Trophoblast cell (in vitro differentiated cells and primary cell): Measurements from ENCODE around the gene ALKBH4.
A peak's percentile ranks its signal among the peaks of the same experiment; 100 is the strongest.
"Not testable (repeated sequence)": the region's sequence is repeated elsewhere in the genome, so short reads cannot be mapped to it uniquely, and the experiment has no call there.

Source experiments
- DNase-seq, 2 donors: peaks; one replicate each; pipeline ENCODE4 v3.0.0-alpha.2; 2016
- H2AFZ ChIP-seq: 2 replicates; pipeline ENCODE4 v1.6.1; 2013; ENCODE audit warnings: low read length, moderate library complexity, mild to moderate bottlenecking; ENCODE audit not compliant: insufficient read depth, poor library complexity
- H2AK5ac ChIP-seq: 2 replicates; pipeline ENCODE4 v1.6.1; 2013; ENCODE audit warnings: mild to moderate bottlenecking, low read length
- H2BK120ac ChIP-seq: 2 replicates; pipeline ENCODE4 v1.6.1; 2013; ENCODE audit warnings: low read length, mild to moderate bottlenecking, moderate library complexity; ENCODE audit not compliant: insufficient read depth, poor library complexity
- H2BK12ac ChIP-seq: 2 replicates; pipeline ENCODE4 v1.6.1; 2013; ENCODE audit warnings: mild to moderate bottlenecking, low read length, moderate library complexity
- H2BK5ac ChIP-seq: 2 replicates; pipeline ENCODE4 v1.6.1; 2013; ENCODE audit warnings: low read length, low read depth, moderate library complexity, mild to moderate bottlenecking; ENCODE audit not compliant: poor library complexity
- H3K14ac ChIP-seq: 2 replicates; pipeline ENCODE4 v1.6.1; 2013; ENCODE audit warnings: mild to moderate bottlenecking, low read length
- H3K18ac ChIP-seq: 2 replicates; pipeline ENCODE4 v1.6.1; 2013; ENCODE audit warnings: mild to moderate bottlenecking, low read length
- H3K23ac ChIP-seq: 2 replicates; pipeline ENCODE4 v1.6.1; 2013; ENCODE audit warnings: low read length
- H3K27ac ChIP-seq: 2 replicates; pipeline ENCODE4 v1.5.1; 2013; ENCODE audit warnings: low read depth, mild to moderate bottlenecking, inconsistent platforms, low read length, moderate library complexity
- H3K27me3 ChIP-seq: 2 replicates; pipeline ENCODE4 v1.6.1; 2013; ENCODE audit warnings: inconsistent platforms, mild to moderate bottlenecking, low read length, moderate library complexity; ENCODE audit not compliant: insufficient read depth
- H3K36me3 ChIP-seq, 2 experiments: 1 replicate in 1 of 2; 2 replicates in 1 of 2; pipeline ENCODE4 v1.6.1; 2013; ENCODE audit warnings: low read length in 2 of 2, mild to moderate bottlenecking in 2 of 2, moderate library complexity in 1 of 2; ENCODE audit not compliant: insufficient read depth in 2 of 2, control insufficient read depth in 1 of 2
- H3K4ac ChIP-seq: 2 replicates; pipeline ENCODE4 v1.6.1; 2013; ENCODE audit warnings: low read depth, mild to moderate bottlenecking, low read length, moderate library complexity
- H3K4me1 ChIP-seq, 2 experiments: 1 replicate in 1 of 2; 2 replicates in 1 of 2; pipeline ENCODE4 v1.6.1; 2013; ENCODE audit warnings: low read length in 2 of 2, mild to moderate bottlenecking in 2 of 2, moderate library complexity in 1 of 2; ENCODE audit not compliant: insufficient read depth in 2 of 2, control insufficient read depth in 1 of 2
- H3K4me2 ChIP-seq: 2 replicates; pipeline ENCODE4 v1.6.1; 2013; ENCODE audit warnings: inconsistent platforms, mild to moderate bottlenecking, low read length, moderate library complexity
- H3K4me3 ChIP-seq: 2 replicates; pipeline ENCODE4 v1.5.1; 2013; ENCODE audit warnings: mild to moderate bottlenecking, low read depth, low read length, inconsistent platforms
- H3K79me1 ChIP-seq: one replicate; pipeline ENCODE4 v1.6.1; 2013; ENCODE audit warnings: low read length
- H3K79me2 ChIP-seq: 2 replicates; pipeline ENCODE4 v1.6.1; 2013; ENCODE audit warnings: low read length, mild to moderate bottlenecking; ENCODE audit not compliant: control insufficient read depth, insufficient read depth, poor library complexity
- H3K9ac ChIP-seq: 2 replicates; pipeline ENCODE4 v1.6.1; 2013; ENCODE audit warnings: mild to moderate bottlenecking, low read length
- H3K9me3 ChIP-seq: 2 replicates; pipeline ENCODE4 v1.6.1; 2013; ENCODE audit warnings: low read depth, mild to moderate bottlenecking, control low read depth, inconsistent platforms, low read length; ENCODE audit not compliant: insufficient read depth
- H4K12ac ChIP-seq: 2 replicates; pipeline ENCODE4 v1.6.1; 2013; ENCODE audit warnings: low read depth, mild to moderate bottlenecking, low read length, moderate library complexity
- H4K8ac ChIP-seq: 2 replicates; pipeline ENCODE4 v1.6.1; 2013; ENCODE audit warnings: low read depth, mild to moderate bottlenecking, low read length, moderate library complexity
- H4K91ac ChIP-seq: one replicate; pipeline ENCODE4 v1.6.1; 2013; ENCODE audit warnings: low read depth, mild to moderate bottlenecking, low read length, moderate library complexity
- WGBS: extraction: QIAGEN DNeasy Blood & Tissue Kit; methylation state at CpG from one replicate; pipeline ENCODE4 v1.1.7; 2013; ENCODE audit warnings: missing lambda C conversion rate; ENCODE audit not compliant: insufficient read length, insufficient coverage; ENCODE audit errors: extremely low coverage; 5-methylcytosine and 5-hydroxymethylcytosine counted together

Gene ALKBH4

GRCh38 chr7:102479982-102480637 lies 15.4 kb upstream of the ALKBH4 start:
- not testable (repeated sequence) for H3K14ac ChIP-seq
- WGBS, result no CpG with 5 or more reads among the region's 11 CpGs

DNA sequence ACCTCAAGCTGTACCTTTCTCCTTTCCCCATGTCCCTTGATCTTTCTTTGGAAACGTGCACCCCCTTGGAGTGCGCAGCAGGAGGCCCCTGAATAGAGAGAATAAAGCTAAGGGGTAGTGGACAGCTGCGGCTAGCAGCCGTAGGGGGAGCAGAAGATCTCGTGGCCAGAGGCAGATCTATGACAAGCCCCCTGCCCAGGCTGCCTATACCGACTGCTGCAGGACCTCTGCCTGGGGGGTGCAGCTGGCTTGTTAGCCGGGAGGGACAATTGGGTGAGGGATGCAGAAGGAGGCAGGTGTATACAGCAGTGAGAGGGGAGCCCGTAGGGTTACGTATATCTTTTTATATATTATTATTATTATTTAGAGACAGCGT lies 14.5 kb upstream of the ALKBH4 start:
- DNase-seq, H3K18ac ChIP-seq: not testable (repeated sequence)

More at GRCh38 chr7:102479982-102480637, 15.4 kb upstream of the ALKBH4 start:
- H3K4me1 ChIP-seq, H3K79me2 ChIP-seq, H3K18ac ChIP-seq, H4K8ac ChIP-seq, H2BK5ac ChIP-seq, H3K4me3 ChIP-seq, H3K9me3 ChIP-seq, H3K36me3 ChIP-seq, H2AFZ ChIP-seq, H3K79me1 ChIP-seq, H3K9ac ChIP-seq, H2BK120ac ChIP-seq, H3K4ac ChIP-seq, H4K12ac ChIP-seq, H2AK5ac ChIP-seq, H4K91ac ChIP-seq, H3K27ac ChIP-seq, H3K23ac ChIP-seq, H3K27me3 ChIP-seq, H2BK12ac ChIP-seq, H3K4me2 ChIP-seq: not testable (repeated sequence)
- DNase-seq, result peak in 1 of 2 donors; percentile 17

DNA sequence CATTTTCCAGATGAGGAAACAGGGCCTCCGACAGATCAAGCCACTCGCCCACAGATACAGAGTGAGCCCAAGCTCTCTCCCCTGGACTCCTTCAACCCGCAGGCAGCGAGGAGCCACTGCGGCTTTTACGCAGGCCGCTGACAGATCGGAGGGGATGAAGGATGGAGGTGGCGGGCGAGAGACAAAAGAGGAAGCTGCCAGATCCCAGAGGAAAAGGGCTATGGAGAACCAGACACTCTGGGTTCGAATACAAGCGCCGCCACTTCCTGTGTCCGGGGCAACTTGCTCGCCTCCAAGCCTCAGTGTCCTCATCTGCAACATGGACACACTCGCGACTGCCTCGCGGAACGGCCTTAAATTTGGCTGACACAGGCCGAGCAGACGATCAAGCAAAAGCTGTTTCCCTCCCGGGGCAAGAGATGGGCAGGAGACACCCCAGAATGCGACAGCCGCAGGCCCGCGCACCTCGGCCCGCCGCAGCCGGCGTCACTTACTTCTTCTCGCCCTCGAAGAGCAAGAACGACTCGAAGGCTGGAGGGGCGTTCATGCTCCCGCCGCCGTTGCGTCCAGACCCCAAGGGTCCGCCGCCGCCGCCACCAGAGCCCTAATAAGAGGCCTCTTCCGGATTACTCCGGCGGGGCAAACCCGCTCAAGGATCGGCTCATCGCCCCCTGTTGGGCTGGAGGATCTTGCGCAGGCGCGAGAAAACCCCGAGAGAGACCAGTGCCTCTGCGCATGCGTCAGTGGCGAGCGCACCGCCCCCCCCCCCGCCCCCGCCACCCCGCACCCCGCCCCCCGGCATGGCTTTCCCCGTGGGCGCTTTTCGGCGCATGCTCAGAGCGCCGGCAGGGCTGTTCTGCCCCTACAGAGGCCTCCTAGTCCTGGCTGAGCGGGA lies 13.9 kb upstream of the ALKBH4 start, which contains the start of gene POLR2J:
TSS of gene POLR2J (minus strand) at position 609 of the 895 bp plus-strand sequence. CDS start at position 547, 62 bp downstream.
- H3K4me3 ChIP-seq, result peak within 1 kb of the TSS; percentile 67
- H3K27me3 ChIP-seq, H3K4me2 ChIP-seq, H4K12ac ChIP-seq, H3K4me1 ChIP-seq, H3K9ac ChIP-seq, H3K36me3 ChIP-seq, H3K14ac ChIP-seq, H3K4ac ChIP-seq, H2BK12ac ChIP-seq, H3K9me3 ChIP-seq, H4K91ac ChIP-seq, H3K79me1 ChIP-seq, H3K27ac ChIP-seq, H3K79me2 ChIP-seq, H2AK5ac ChIP-seq, H3K18ac ChIP-seq, H2AFZ ChIP-seq, H2BK120ac ChIP-seq, H2BK5ac ChIP-seq, H3K23ac ChIP-seq: not testable (repeated sequence)
- peak within 1 kb of the TSS; percentile 77 for H4K8ac ChIP-seq
- no CpG with 5 or more reads among the region's 72 CpGs for WGBS
- peak; percentile 56 to 84 for DNase-seq

More for the DNA sequence above, 14.5 kb upstream of the ALKBH4 start:
- H2BK12ac ChIP-seq, H4K91ac ChIP-seq, H2AK5ac ChIP-seq, H2AFZ ChIP-seq, H3K79me2 ChIP-seq, H3K23ac ChIP-seq, H3K4me1 ChIP-seq, H3K14ac ChIP-seq, H2BK120ac ChIP-seq, H2BK5ac ChIP-seq, H3K36me3 ChIP-seq, H4K12ac ChIP-seq, H3K79me1 ChIP-seq, H3K4me2 ChIP-seq, H3K4me3 ChIP-seq, H3K27me3 ChIP-seq, H3K4ac ChIP-seq, H4K8ac ChIP-seq, H3K9me3 ChIP-seq, H3K27ac ChIP-seq, H3K9ac ChIP-seq: not testable (repeated sequence)
- no CpG with 5 or more reads among the region's 10 CpGs for WGBS

DNA sequence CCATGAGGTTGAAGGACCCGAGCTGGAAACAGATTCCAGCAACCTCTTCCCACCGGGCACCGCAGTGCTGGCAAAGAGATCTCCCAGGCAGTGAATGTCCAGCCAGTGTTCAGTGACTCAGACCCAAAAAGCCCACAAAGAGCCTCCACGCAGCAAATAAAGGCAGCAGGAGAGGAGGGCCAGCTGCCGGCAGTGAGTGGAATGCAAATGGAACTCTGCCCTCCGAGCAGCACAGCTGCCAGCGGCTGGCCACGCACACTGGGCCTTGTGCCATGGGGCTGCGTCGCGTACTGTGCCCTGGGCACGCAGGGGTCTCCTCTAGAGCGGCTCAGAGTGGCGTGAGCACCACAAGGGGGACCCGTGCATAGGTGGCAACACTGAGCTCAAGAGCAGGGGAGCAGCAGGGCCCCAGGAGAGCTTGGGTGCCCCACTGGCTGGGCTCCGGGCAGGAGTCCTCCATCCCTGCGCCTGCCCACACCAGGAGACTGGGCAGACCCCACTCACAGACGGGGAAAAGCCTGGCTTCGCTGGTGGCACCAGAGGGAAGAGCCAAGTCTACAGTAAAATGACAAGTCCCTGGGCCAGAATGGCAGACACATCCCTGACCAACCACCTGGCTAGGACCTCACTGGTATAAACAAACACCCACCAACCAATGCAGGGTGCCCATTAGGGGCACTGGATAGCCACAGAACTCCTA lies 10.2 kb upstream of the ALKBH4 start:
- H3K9ac ChIP-seq, H2BK120ac ChIP-seq, H4K91ac ChIP-seq, H3K4me1 ChIP-seq, H3K79me1 ChIP-seq, H3K14ac ChIP-seq, H3K79me2 ChIP-seq, H2AFZ ChIP-seq, H3K4me3 ChIP-seq, H3K9me3 ChIP-seq, H3K4me2 ChIP-seq, DNase-seq, H2AK5ac ChIP-seq, H4K8ac ChIP-seq, H4K12ac ChIP-seq, H2BK5ac ChIP-seq, H3K4ac ChIP-seq, H3K27me3 ChIP-seq, H3K23ac ChIP-seq, H3K18ac ChIP-seq, H3K27ac ChIP-seq, H2BK12ac ChIP-seq: not testable (repeated sequence)
- peaks cover 25 to 37% of the 10 kb centered on the region in 2 experiments for H3K36me3 ChIP-seq
- no CpG with 5 or more reads among the region's 19 CpGs for WGBS
